OCI-LY3 (cell line): ENCODE results near the gene ZNF786.
"Not testable (repeated sequence)": the region's sequence is repeated elsewhere in the genome, so short reads cannot be mapped to it uniquely, and the experiment has no call there.

Experiments
- EZH2phosphoT487 ChIP-seq: fragments of 200-600 bp; shearing (Covaris generic); IDR thresholded peaks from 2 replicates; pipeline ENCODE4 v1.6.1; 2018; ENCODE audit warnings: antibody characterized with exemption, mixed run types, low read depth
- TF ChIP-seq, protein P1 (sequence below): fragments of 200-600, 300-600 bp; sonication (generic); IDR thresholded peaks from 2 replicates; pipeline ENCODE4 v1.5.1; 2014; ENCODE audit warnings: antibody characterized with exemption, low read length, low read depth

DNA sequence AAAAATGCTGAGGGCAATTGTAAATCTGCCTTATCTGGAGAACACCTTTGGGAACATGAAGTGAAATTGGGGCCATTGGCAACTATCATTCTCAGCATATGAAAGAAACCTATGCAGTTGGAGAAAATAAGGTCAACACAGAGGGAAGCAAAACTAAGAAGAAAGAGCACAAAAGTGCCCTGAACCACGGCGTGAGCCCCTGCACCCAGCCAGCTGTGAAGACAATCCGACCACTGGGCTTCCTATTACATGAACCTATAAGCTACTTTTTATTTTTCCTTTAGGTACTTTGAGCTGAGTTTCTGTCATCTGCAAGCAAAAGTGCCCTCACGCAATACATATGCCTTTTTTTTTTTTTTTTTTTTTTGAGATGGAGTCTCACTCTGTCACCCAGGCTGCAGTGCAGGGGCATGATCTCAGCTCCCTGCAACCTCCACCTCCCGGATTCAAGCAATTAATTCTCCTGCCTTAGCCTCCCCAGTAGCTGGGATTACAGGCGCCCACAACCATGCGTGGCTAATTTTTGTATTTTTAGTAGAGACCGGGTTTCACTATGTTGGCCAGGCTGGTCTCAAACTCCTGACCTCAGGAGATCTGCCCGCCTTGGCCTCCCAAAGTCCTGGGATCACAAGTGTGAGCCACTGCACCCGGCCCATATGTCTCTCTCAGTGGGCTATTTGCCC, 28.2 kb downstream of the ZNF786 start:
- TF ChIP-seq, protein P1, sequence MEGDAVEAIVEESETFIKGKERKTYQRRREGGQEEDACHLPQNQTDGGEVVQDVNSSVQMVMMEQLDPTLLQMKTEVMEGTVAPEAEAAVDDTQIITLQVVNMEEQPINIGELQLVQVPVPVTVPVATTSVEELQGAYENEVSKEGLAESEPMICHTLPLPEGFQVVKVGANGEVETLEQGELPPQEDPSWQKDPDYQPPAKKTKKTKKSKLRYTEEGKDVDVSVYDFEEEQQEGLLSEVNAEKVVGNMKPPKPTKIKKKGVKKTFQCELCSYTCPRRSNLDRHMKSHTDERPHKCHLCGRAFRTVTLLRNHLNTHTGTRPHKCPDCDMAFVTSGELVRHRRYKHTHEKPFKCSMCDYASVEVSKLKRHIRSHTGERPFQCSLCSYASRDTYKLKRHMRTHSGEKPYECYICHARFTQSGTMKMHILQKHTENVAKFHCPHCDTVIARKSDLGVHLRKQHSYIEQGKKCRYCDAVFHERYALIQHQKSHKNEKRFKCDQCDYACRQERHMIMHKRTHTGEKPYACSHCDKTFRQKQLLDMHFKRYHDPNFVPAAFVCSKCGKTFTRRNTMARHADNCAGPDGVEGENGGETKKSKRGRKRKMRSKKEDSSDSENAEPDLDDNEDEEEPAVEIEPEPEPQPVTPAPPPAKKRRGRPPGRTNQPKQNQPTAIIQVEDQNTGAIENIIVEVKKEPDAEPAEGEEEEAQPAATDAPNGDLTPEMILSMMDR, result not testable (repeated sequence)
- TF ChIP-seq EZH2phosphoT487, result not testable (repeated sequence)
